ENCODE data around the gene CATSPERZ.

Gene CATSPERZ

DNA sequence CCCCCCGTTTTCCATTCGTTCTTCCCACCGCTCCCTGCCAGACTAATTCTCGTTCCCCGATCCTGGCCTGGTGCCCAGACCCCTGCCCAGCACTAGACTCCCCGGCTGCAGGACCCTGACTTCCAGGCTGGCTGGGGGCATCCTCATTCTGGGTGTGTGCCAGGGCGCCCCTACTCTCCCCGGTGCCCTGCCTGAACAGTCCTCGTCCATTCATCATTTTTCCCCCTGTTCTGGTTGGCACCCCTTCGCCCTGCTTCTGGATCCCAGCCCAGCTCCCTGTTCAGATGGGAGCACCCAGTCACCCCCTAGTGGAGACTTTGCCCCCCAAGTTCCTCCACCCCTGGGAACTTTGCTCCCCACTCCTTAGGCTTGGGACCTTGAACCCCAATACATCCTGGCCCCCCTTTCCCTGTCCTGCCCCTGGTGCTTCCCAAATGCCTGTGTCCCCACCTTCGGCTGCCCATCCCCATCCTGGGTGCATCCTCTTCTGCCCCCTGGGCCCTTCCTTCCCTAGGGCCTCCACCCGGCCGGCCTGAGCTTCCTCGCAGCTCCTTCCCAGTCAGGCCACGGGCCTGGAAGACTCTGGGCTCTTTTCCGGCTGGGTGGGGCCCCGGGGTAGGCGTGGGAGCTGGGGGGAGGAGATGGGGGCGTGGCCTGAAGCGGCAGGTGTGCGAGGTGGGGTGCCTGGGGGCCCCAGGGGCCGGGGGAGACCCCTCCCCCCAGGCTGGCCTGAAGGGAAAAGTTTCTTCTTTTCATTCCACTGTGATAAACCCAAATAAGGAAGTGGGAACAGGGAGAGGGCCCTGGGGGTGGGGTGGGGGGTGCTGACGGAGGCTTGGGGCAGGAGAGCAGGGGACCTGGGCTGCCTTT, 47.9 kb upstream of the CATSPERZ start:
- no peak for DNase-seq (ENCODE audit: extremely low spot score)
- ChIA-PET POLR2A (interaction anchor here (0.8 to 8.9 kb wide), 4 partner anchors 10 to 68 kb away, joined by 3 to 78 read pairs (median 4); no protein-coding TSS in a partner anchor), CTCF (interaction anchor here (0.6 to 3.3 kb wide), 7 partner anchors 15 to 1101 kb away, joined by 3 to 14 read pairs (median 5); partner anchors contain the start of genes ESRRA, FERMT3, NUDT22 and TRPT1)
- no peak for TF ChIP-seq ARNT (IDR thresholded peaks at IDR 0.05)
- TF ChIP-seq FOXK2 (IDR thresholded peaks at IDR 0.05): no peak
- TF ChIP-seq SP1 (IDR thresholded peaks at IDR 0.05): no peak
- TF ChIP-seq LEF1 (IDR thresholded peaks at IDR 0.05; ENCODE audit: borderline replicate concordance): no peak
- TF ChIP-seq ELF4 (IDR thresholded peaks at IDR 0.05): no peak

DNA sequence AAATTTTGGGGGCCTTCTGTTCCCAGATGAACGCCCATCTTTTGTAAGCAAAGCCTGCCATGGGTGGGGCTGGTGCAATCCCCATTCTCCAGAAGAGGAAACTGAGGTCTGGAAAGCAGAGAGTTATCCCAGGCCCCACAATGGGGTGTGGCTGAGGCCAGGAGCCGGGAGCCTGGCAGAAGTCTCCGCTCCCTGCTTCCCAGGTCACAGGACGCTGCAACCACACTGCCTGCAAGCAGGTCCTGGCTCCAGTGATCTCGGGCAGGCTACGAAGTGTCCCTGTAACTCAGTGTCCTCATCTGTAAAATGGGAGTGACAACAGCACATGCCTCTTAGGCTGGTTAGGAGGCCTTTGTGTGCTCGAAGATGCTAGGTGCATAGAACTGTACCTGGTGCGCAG, 47.1 kb upstream of the CATSPERZ start:
- POLR2A ChIA-PET: interaction anchor here (1.1 to 8.9 kb wide), 2 partner anchors 9 to 17 kb away, joined by 3 to 78 read pairs; no protein-coding TSS in a partner anchor
- DNase-seq (ENCODE audit: extremely low spot score): no peak
- CTCF ChIA-PET: no interaction called here
- no peak for TF ChIP-seq FOXM1 (IDR thresholded peaks at IDR 0.05; ENCODE audit: borderline replicate concordance)
- no peak for TF ChIP-seq ZNF384 (IDR thresholded peaks at IDR 0.05)
- no peak for TF ChIP-seq L3MBTL2 (conservative IDR thresholded peaks at IDR 0.05)
- TF ChIP-seq FOXA1 (IDR thresholded peaks at IDR 0.05): no peak
- TF ChIP-seq SP1 (IDR thresholded peaks at IDR 0.05): no peak
- TF ChIP-seq LEF1 (IDR thresholded peaks at IDR 0.05; ENCODE audit: borderline replicate concordance): no peak
- TF ChIP-seq CTBP1 (IDR thresholded peaks at IDR 0.05; ENCODE audit: borderline replicate concordance): no peak
- no peak for TF ChIP-seq TARDBP (IDR thresholded peaks at IDR 0.05)
- no peak for TF ChIP-seq BHLHE40 (IDR thresholded peaks at IDR 0.05; ENCODE audit: borderline replicate concordance)
- TF ChIP-seq ELF4 (IDR thresholded peaks at IDR 0.05): no peak
- TF ChIP-seq, protein P1, sequence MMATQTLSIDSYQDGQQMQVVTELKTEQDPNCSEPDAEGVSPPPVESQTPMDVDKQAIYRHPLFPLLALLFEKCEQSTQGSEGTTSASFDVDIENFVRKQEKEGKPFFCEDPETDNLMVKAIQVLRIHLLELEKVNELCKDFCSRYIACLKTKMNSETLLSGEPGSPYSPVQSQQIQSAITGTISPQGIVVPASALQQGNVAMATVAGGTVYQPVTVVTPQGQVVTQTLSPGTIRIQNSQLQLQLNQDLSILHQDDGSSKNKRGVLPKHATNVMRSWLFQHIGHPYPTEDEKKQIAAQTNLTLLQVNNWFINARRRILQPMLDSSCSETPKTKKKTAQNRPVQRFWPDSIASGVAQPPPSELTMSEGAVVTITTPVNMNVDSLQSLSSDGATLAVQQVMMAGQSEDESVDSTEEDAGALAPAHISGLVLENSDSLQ (IDR thresholded peaks at IDR 0.05): no peak
- no peak for TF ChIP-seq ARNT (IDR thresholded peaks at IDR 0.05)
- TF ChIP-seq HDGF (IDR thresholded peaks at IDR 0.05; ENCODE audit: borderline replicate concordance): no peak
- TF ChIP-seq NFRKB (IDR thresholded peaks at IDR 0.05): no peak
- no peak for TF ChIP-seq SUZ12 (IDR thresholded peaks at IDR 0.05)
- TF ChIP-seq FOXK2 (IDR thresholded peaks at IDR 0.05): no peak

DNA sequence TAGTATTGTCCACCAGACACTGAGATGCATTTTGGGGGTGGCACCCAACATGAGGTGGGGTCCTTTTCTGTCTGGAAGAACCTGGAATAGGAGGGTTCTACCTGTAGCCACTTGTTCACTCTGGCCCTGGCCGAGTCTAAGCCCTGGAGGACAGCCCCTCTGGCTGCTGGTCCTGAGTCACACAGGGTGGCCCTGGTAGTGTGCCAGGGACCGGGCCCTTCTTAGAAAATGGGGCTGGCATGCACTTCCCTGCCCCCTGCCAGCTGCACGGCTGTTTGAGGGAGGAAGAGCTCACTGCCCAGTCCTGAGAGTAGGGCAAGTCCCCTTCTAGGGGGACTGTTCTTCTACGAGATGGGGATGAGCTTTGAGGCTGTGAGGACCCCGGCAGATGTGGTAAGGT, 46.7 kb upstream of the CATSPERZ start:
- ChIA-PET POLR2A (interaction anchor here (1.1 to 1.4 kb wide), 3 partner anchors 10 to 68 kb away, joined by 3 to 4 read pairs (median 4); no protein-coding TSS in a partner anchor), CTCF (no interaction called here)
- no peak for DNase-seq (ENCODE audit: extremely low spot score)
- TF ChIP-seq HDGF (IDR thresholded peaks at IDR 0.05; ENCODE audit: borderline replicate concordance) (no peak), NFRKB (IDR thresholded peaks at IDR 0.05) (no peak), FOXM1 (IDR thresholded peaks at IDR 0.05; ENCODE audit: borderline replicate concordance) (no peak)

DNA sequence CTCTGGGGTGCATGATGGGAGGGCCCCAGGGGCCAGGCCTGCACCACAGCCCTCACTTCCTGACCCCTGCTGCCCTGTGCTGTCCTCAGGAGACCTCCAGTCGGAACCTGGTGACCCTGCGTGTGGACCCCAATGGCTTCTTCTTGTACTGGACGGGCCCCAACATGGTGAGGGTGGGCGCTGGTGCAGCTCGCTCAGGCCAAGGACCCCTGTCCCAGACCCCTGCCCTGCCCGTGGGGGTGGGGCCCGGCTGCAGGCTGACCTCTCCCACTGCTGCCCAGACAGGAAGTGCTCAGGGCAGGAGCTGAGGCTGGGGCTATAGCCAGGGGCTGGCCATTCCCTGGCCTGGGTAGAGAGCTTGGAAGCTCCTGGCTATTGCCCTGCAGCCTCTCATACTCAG, 45.8 kb upstream of the CATSPERZ start:
- POLR2A ChIA-PET: interaction anchor here (1.1 to 1.4 kb wide), 3 partner anchors 11 to 69 kb away, joined by 3 to 4 read pairs (median 4); no protein-coding TSS in a partner anchor
- CTCF ChIA-PET: no interaction called here

DNA sequence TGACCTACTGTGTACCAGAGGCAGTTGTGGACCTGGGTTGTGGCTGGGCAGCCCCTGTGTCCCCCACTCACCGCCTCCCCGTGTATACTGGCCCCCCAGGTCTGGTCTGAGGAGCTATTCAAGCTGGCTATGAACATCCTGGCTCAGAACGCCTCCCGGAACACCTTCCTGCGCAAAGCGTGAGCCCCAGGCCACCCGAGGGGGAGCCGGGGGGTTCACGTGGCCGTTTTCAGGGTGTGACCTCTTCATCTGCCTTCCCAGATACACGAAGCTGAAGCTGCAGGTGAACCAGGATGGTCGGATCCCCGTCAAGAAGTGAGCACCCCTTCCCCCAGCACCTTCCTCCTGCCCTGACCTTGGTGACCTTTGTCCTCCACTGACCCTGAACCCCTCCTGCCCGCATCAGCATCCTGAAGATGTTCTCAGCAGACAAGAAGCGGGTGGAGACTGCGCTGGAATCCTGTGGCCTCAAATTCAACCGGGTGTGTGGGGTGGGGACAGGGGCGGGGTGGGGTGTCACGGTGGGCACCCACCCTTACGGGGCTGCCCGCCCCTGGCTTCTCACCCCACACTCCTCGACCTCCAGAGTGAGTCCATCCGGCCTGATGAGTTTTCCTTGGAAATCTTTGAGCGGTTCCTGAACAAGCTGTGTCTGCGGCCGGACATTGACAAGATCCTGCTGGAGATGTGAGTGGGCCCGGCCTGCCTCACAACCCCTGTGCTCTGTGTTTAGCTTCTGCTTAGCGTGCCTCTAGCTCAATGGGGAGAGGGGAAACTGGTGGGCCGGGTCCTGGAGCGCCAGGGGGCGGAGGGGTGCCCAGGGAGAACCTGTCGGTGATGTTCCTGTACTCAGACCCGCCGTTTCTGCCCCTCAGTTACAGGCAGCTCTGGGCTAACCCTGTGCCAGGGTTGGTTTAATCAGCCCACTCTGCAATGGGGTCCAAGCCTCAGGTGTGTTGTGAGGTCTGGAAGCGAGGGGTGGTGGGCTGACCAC, 44.7 kb upstream of the CATSPERZ start:
- DNase-seq (ENCODE audit: extremely low spot score): no peak
- ChIA-PET CTCF (no interaction called here), POLR2A (interaction anchor here (0.8 to 4.1 kb wide), 5 partner anchors 9 to 62 kb away, joined by 3 to 18 read pairs (median 4); partner anchors contain the start of genes FKBP2, PPP1R14B, PRDX5 and TRMT112)
- no peak for TF ChIP-seq FOXK2 (IDR thresholded peaks at IDR 0.05)
- no peak for TF ChIP-seq ELF4 (IDR thresholded peaks at IDR 0.05)
- no peak for TF ChIP-seq FOXA1 (IDR thresholded peaks at IDR 0.05)
- no peak for TF ChIP-seq CTBP1 (IDR thresholded peaks at IDR 0.05; ENCODE audit: borderline replicate concordance)
- no peak for TF ChIP-seq TARDBP (IDR thresholded peaks at IDR 0.05)
- TF ChIP-seq FOXM1 (IDR thresholded peaks at IDR 0.05; ENCODE audit: borderline replicate concordance): no peak
- TF ChIP-seq LEF1 (IDR thresholded peaks at IDR 0.05; ENCODE audit: borderline replicate concordance): no peak
- no peak for TF ChIP-seq HDGF (IDR thresholded peaks at IDR 0.05; ENCODE audit: borderline replicate concordance)
- TF ChIP-seq, protein P1 (IDR thresholded peaks at IDR 0.05): no peak
- TF ChIP-seq L3MBTL2 (conservative IDR thresholded peaks at IDR 0.05): no peak
- no peak for TF ChIP-seq ARNT (IDR thresholded peaks at IDR 0.05)

More for the DNA sequence above, 45.8 kb upstream of the CATSPERZ start:
- TF ChIP-seq ELF4 (IDR thresholded peaks at IDR 0.05) (no peak), CTBP1 (IDR thresholded peaks at IDR 0.05; ENCODE audit: borderline replicate concordance) (no peak), LEF1 (IDR thresholded peaks at IDR 0.05; ENCODE audit: borderline replicate concordance) (no peak), TARDBP (IDR thresholded peaks at IDR 0.05) (no peak), SUZ12 (IDR thresholded peaks at IDR 0.05) (no peak), SP1 (IDR thresholded peaks at IDR 0.05) (no peak), FOXK2 (IDR thresholded peaks at IDR 0.05) (no peak), ZNF384 (IDR thresholded peaks at IDR 0.05) (no peak), FOXA1 (IDR thresholded peaks at IDR 0.05) (no peak), BHLHE40 (IDR thresholded peaks at IDR 0.05; ENCODE audit: borderline replicate concordance) (no peak), ARNT (IDR thresholded peaks at IDR 0.05) (no peak), L3MBTL2 (conservative IDR thresholded peaks at IDR 0.05) (no peak)
- TF ChIP-seq, protein P1 (IDR thresholded peaks at IDR 0.05): no peak
- DNase-seq (ENCODE audit: extremely low spot score): no peak

Data from HEK293T (cell line).